Gastrocnemius medialis (tissue), 4 donors: ENCODE results near the gene SERPINA5. TPM values are rescaled to one million over a fixed set of nuclear protein-coding genes. Genes with fewer than 3 reads are reported as not detected.
A peak's percentile ranks its signal among the peaks of the same experiment; 100 is the strongest.

Source experiments
- ATAC-seq, 2 donors: fragments of 150-250 bp; one replicate each; pipeline ENCODE4 v1.9.1; 2016
- DNase-seq, 2 donors: peaks; one replicate each; pipeline ENCODE4 v3.0.0-alpha.2; 2019
- H3K27ac ChIP-seq, 4 donors: fragments of 200-600 bp; sonication (generic); 1 replicate in 1 of 4; 2 replicates in 3 of 4; pipeline ENCODE4 v1.5.1; 2016 to 2018; ENCODE audit warnings: mild to moderate bottlenecking in 2 of 4, moderate library complexity in 1 of 4
- H3K27me3 ChIP-seq, 3 donors: fragments of 200-600 bp; sonication (generic) in 2 of 3; 1 replicate in 1 of 3; 2 replicates in 2 of 3; pipeline versions ENCODE4 v1.5.1 to v1.6.0; 2016 to 2019; ENCODE audit warnings: mild to moderate bottlenecking in 1 of 3, moderate library complexity in 1 of 3
- H3K36me3 ChIP-seq, 2 donors: fragments of 200-600 bp; sonication (generic) in 1 of 2; one replicate each; pipeline ENCODE4 v1.5.1; 2017 to 2018
- H3K4me1 ChIP-seq, 2 donors: fragments of 200-600 bp; sonication (generic) in 1 of 2; one replicate each; pipeline ENCODE4 v1.5.1; 2016 to 2017; ENCODE audit warnings: mild to moderate bottlenecking in 2 of 2
- H3K4me3 ChIP-seq, 4 donors: fragments of 200-600 bp; sonication (generic) in 3 of 4; 1 replicate in 1 of 4; 2 replicates in 3 of 4; pipeline ENCODE4 v1.5.1; 2016 to 2019; ENCODE audit warnings: mild to moderate bottlenecking in 2 of 4
- H3K9me3 ChIP-seq, 3 donors: fragments of 200-600 bp; sonication (generic) in 2 of 3; 1 replicate in 1 of 3; 2 replicates in 2 of 3; pipeline ENCODE4 v1.5.1; 2016 to 2019
- CTCF ChIP-seq, 5 experiments: fragments of 450-650 bp in 3 of 5; fragments of 200-600 bp in 2 of 5; sonication (generic) in 2 of 5; IDR thresholded peaks in 4 of 5; conservative IDR thresholded peaks in 1 of 5; 1 replicate in 4 of 5; 2 replicates in 1 of 5; pipeline ENCODE4 v1.5.1; 2016 to 2019; ENCODE audit warnings: antibody characterized with exemption in 5 of 5, mild to moderate bottlenecking in 3 of 5, moderate library complexity in 3 of 5
- POLR2A ChIP-seq, 2 donors: fragments of 450-650 bp; IDR thresholded peaks; one replicate each; pipeline ENCODE4 v1.6.1; 2017; ENCODE audit warnings: antibody characterized with exemption in 2 of 2, mild to moderate bottlenecking in 2 of 2, moderate library complexity in 2 of 2
- in situ Hi-C, 4 donors: fragments of 200-750 bp; cut with MboI; loops; one replicate each; pipeline versions ENCODE4 v1.15.0 to v1.8.0; 2017; ENCODE audit warnings: low sequenced_read_pairs in 4 of 4
- intact Hi-C: fragments of 100-400 bp; cut with DNase I; formaldehyde crosslinking; loops from one replicate; pipeline ENCODE4 v1.15.1; 2023; ENCODE audit warnings: low total_unique reads
- total RNA-seq, 4 donors: library from RNA; depleted of rRNA; stranded (reverse); fragments of >200 nt; gene quantifications; one replicate each; pipeline versions ENCODE4 v1.1.0 to v1.2.3, GENCODE V29; 2016

SERPINA5 gene
- total RNA-seq, 4 donors from 2014 or later: 1.8 to 63.2 (median 19.8) TPM

GRCh38 chr14:94598816-94599655 lies 17.8 kb downstream of the SERPINA5 start:
- H3K27ac ChIP-seq: peak overlapping the region; percentile 52 to 95 (median 84)
- ATAC-seq: peak; percentile 83 to 84
- TF ChIP-seq POLR2A (IDR thresholded peaks at IDR 0.05) (no peak), CTCF (IDR thresholded peaks at IDR 0.05 in 4 of 5, conservative IDR thresholded peaks at IDR 0.05 in 1 of 5) (peak in 1 of 5 experiments; percentile 25)

GRCh38 chr14:94599656-94600004 lies 18.4 kb downstream of the SERPINA5 start:
- in situ Hi-C loops: no loop called here
- Histone ChIP-seq H3K9me3 (no peaks in the 10 kb centered on the region), H3K36me3 (no peaks in the 10 kb centered on the region), H3K27ac (peak overlapping the region; percentile 52 to 95 (median 84)), H3K4me3 (peak overlapping the region in 1 of 4 donors; percentile 24), H3K27me3 (no peaks in the 10 kb centered on the region), H3K4me1 (peaks cover 11 to 67% of the 10 kb centered on the region in 2 donors)
- DNase-seq (peak in 1 of 2 donors; percentile 31), ATAC-seq (peak in 1 of 2 donors; percentile 11)
- intact Hi-C loops: no loop called here
- TF ChIP-seq CTCF (IDR thresholded peaks at IDR 0.05 in 4 of 5, conservative IDR thresholded peaks at IDR 0.05 in 1 of 5) (peak in 1 of 5 experiments; percentile 3), POLR2A (IDR thresholded peaks at IDR 0.05) (no peak)

More at GRCh38 chr14:94598816-94599655, 17.8 kb downstream of the SERPINA5 start:
- Histone ChIP-seq H3K36me3 (no peaks in the 10 kb centered on the region), H3K4me3 (peak overlapping the region in 1 of 4 donors; percentile 24), H3K4me1 (peaks cover 11 to 67% of the 10 kb centered on the region in 2 donors), H3K9me3 (no peaks in the 10 kb centered on the region), H3K27me3 (no peaks in the 10 kb centered on the region)
- intact Hi-C loops: no loop called here
- in situ Hi-C loops: no loop called here
- peak; percentile 85 to 90 for DNase-seq

GRCh38 chr14:94600148-94600545 lies 18.9 kb downstream of the SERPINA5 start:
- TF ChIP-seq CTCF (IDR thresholded peaks at IDR 0.05 in 4 of 5, conservative IDR thresholded peaks at IDR 0.05 in 1 of 5): no peak
- TF ChIP-seq POLR2A (IDR thresholded peaks at IDR 0.05): no peak
- H3K27ac ChIP-seq: peak overlapping the region; percentile 52 to 95 (median 84)
- H3K4me3 ChIP-seq: no peak overlapping the region
- no peaks in the 10 kb centered on the region for H3K27me3 ChIP-seq
- H3K4me1 ChIP-seq: peaks cover 11 to 68% of the 10 kb centered on the region in 2 donors
- intact Hi-C loops (no loop called here), in situ Hi-C loops (no loop called here)
- no peaks in the 10 kb centered on the region for H3K36me3 ChIP-seq
- no peaks in the 10 kb centered on the region for H3K9me3 ChIP-seq
- ATAC-seq: no peak
- DNase-seq: no peak

GRCh38 chr14:94601884-94602391 lies 20.7 kb downstream of the SERPINA5 start:
- DNase-seq: peak; percentile 89 to 91
- in situ Hi-C loops: no loop called here

More at GRCh38 chr14:94601884-94602391, 20.7 kb downstream of the SERPINA5 start:
- intact Hi-C loops: no loop called here
- H3K36me3 ChIP-seq: no peaks in the 10 kb centered on the region
- TF ChIP-seq CTCF (IDR thresholded peaks at IDR 0.05 in 4 of 5, conservative IDR thresholded peaks at IDR 0.05 in 1 of 5): no peak
- no peak for TF ChIP-seq POLR2A (IDR thresholded peaks at IDR 0.05)
- ATAC-seq: peak; percentile 73 to 84
- no peaks in the 10 kb centered on the region for H3K27me3 ChIP-seq
- H3K4me1 ChIP-seq: peaks cover 11 to 74% of the 10 kb centered on the region in 2 donors
- H3K9me3 ChIP-seq: no peaks in the 10 kb centered on the region
- peak overlapping the region; percentile 60 to 95 (median 84) for H3K27ac ChIP-seq
- H3K4me3 ChIP-seq: no peak overlapping the region
